Ovary (tissue), 3 donors: Measurements from ENCODE around the gene BEST2.

Experiments used
- CTCF ChIP-seq, 3 donors: fragments of 450-650 bp in 2 of 3; fragments of 200-600 bp in 1 of 3; IDR thresholded peaks; one replicate each; pipeline versions ENCODE4 v1.5.1 to v1.8.0; 2016 to 2022; ENCODE audit warnings: antibody characterized with exemption in 3 of 3, mild to moderate bottlenecking in 1 of 3
- POLR2A ChIP-seq: fragments of 450-650 bp; IDR thresholded peaks from one replicate; pipeline ENCODE4 v1.6.1; 2017; ENCODE audit warnings: antibody characterized with exemption, mild to moderate bottlenecking, moderate library complexity
- donor health status: DM: no; HTN: no; CAD: no.

GRCh38 chr19:12726988-12727316, 24.6 kb upstream of the BEST2 start:
- TF ChIP-seq CTCF (IDR thresholded peaks at IDR 0.05) = no peak
- no peak for TF ChIP-seq POLR2A
